ENCODE results near the gene TECPR2. TPM values are rescaled to one million over a fixed set of nuclear protein-coding genes. Genes with fewer than 3 reads are reported as not detected.
"Not testable (repeated sequence)": the region's sequence is repeated elsewhere in the genome, so short reads cannot be mapped to it uniquely, and the experiment has no call there.

The TECPR2 gene
- total RNA-seq, 2 donors from 2014 or later: 7.0 to 51.4 TPM

- Histone ChIP-seq H3K27ac (no peak overlapping the region), H3K36me3 (replicated peaks in 1 of 2; ENCODE audit: insufficient read depth in 1 of 2, low read depth in 2 of 2) (no peaks in the 10 kb centered on the region), H3K4me1 (peaks cover 12% of the 10 kb centered on the region), H3K27me3 (no peaks in the 10 kb centered on the region), H3K9me3 (no peaks in the 10 kb centered on the region), H3K4me3 (no peak overlapping the region)
- intact Hi-C loops (cut with DNase I): no loop called here
- peak in 1 of 4 donors; percentile 35 for DNase-seq
- WGBS, 2 donors: 0 to 73% methylated on average over 1 to 21 of the region's 25 CpGs
- TF ChIP-seq CTCF (IDR thresholded peaks at IDR 0.05): no peak
- TF ChIP-seq POLR2A (IDR thresholded peaks at IDR 0.05): no peak
- no peak for ATAC-seq
These were observed 176.1 kb downstream of the TECPR2 start for GRCh38 chr14:102538602-102539543.

DNA sequence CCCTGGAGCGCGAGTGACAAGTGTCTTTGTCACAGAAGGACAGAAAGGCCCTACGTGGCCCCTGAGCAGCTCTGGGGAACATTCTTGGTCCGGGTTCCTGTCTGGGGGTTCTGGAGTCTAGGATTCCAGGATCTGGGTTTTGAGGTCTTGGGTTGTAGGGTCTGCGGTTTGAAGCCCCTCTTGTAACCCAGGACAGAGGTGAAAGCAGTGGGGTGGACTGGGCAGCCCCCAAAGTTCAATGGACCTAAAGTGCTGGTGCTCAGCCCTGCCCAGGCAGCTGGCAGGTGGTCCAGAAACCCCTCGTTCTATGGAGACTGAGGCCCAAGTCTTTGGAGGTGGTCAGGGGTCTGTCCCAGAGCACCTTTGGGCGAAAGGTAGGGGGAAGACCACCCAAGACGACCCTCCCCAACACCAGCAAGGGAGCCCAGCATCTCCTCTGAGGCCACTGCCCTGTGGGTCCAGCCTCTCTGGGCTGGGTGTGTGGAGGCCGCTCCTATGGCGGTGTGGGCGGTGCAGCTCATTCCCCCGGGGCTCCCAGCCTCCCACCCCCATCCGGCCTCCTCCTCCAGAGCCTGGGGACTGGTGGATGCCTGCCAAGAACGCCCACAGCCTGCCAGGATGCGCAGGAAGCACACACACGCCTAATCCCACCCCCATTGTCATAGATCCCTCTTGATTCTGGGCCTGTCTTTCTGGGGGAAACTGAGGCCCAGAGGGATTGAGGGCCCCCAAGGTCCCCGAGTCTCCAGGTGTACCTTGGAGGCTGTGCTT is 177.0 kb downstream of the TECPR2 start:
- intact Hi-C loops (cut with DNase I): no loop called here
- H3K9me3 ChIP-seq: no peaks in the 10 kb centered on the region
- H3K27ac ChIP-seq: no peak overlapping the region
- no peak for ATAC-seq
- H3K27me3 ChIP-seq: peaks cover 0 to 8% of the 10 kb centered on the region in 2 donors
- TF ChIP-seq POLR2A (IDR thresholded peaks at IDR 0.05) (no peak), CTCF (IDR thresholded peaks at IDR 0.05) (no peak)
- H3K4me3 ChIP-seq: no peak overlapping the region
- no peak for DNase-seq
- whole genome bisulfite sequencing, 2 donors: 50 to 76% methylated on average over 2 to 17 of the region's 17 CpGs
- peaks cover 18% of the 10 kb centered on the region for H3K4me1 ChIP-seq
- no peaks in the 10 kb centered on the region for H3K36me3 ChIP-seq (replicated peaks in 1 of 2; ENCODE audit: insufficient read depth in 1 of 2, low read depth in 2 of 2)

DNA sequence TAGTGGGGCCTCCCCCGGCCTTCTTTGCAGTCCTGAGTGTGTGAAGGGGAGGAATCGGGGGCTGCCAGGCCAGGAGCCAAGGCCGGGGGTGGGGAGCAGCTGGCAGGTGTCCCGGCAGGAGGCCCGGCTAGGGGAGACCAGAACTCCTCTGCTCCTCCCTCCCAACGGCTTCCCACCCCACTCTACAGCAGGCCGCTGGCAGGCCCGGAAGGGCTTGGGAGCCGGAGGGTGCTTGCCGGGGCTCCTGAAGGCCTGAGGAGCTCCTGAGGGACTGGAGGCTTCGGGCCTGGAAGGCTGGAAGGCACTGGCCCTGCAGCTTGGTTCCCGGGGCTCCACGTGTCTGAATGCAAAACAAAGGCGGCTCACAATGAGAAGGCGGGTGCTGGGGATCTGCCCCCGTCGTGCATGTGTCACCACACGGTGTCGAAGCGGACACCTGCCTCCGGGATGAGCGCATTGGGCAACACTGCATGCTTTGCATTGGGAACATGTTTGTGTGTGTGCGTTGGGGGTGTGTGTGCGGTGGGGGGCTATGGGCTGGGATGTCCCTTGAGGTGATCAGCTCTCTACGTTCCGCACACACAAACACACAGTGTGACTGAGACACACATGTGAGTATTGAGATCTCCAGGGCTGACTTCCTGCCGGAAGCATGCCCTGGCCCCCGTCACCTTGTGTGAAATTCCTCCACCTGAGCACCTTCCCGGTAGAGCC is 177.7 kb downstream of the TECPR2 start:
- ATAC-seq: no peak
- Histone ChIP-seq H3K4me3 (no peak overlapping the region), H3K4me1 (peaks cover 25% of the 10 kb centered on the region), H3K27me3 (peaks cover 0 to 15% of the 10 kb centered on the region in 2 donors), H3K27ac (no peak overlapping the region), H3K9me3 (no peaks in the 10 kb centered on the region), H3K36me3 (replicated peaks in 1 of 2; ENCODE audit: insufficient read depth in 1 of 2, low read depth in 2 of 2) (no peaks in the 10 kb centered on the region)
- no peak for DNase-seq
- intact Hi-C loops (cut with DNase I): no loop called here
- TF ChIP-seq POLR2A (IDR thresholded peaks at IDR 0.05) (no peak), CTCF (IDR thresholded peaks at IDR 0.05) (no peak)
- 60 to 77% methylated on average over 9 to 25 of the region's 29 CpGs for WGBS, 2 donors

- 89 to 91% methylated on average over 9 to 14 of the region's 14 CpGs for WGBS, 2 donors
- DNase-seq; ATAC-seq; H3K27ac ChIP-seq; H3K9me3 ChIP-seq; intact Hi-C loops (cut with DNase I); H3K4me3 ChIP-seq; H3K36me3 ChIP-seq (replicated peaks in 1 of 2; ENCODE audit: insufficient read depth in 1 of 2, low read depth in 2 of 2): not testable (repeated sequence)
- H3K27me3 ChIP-seq: peaks cover 0 to 17% of the 10 kb centered on the region in 2 donors
- H3K4me1 ChIP-seq: peaks cover 27% of the 10 kb centered on the region
These were observed 178.3 kb downstream of the TECPR2 start for GRCh38 chr14:102541029-102541491.

All from body of pancreas (tissue), 4 donors.